ENCODE data around the gene SFTPB. TPM values are rescaled to one million over a fixed set of nuclear protein-coding genes. Genes with fewer than 3 reads are reported as not detected.
"Not testable (repeated sequence)": the region's sequence is repeated elsewhere in the genome, so short reads cannot be mapped to it uniquely, and the experiment has no call there.

The SFTPB gene
- total and polyA plus RNA-seq, 4 donors, result not detected

DNA sequence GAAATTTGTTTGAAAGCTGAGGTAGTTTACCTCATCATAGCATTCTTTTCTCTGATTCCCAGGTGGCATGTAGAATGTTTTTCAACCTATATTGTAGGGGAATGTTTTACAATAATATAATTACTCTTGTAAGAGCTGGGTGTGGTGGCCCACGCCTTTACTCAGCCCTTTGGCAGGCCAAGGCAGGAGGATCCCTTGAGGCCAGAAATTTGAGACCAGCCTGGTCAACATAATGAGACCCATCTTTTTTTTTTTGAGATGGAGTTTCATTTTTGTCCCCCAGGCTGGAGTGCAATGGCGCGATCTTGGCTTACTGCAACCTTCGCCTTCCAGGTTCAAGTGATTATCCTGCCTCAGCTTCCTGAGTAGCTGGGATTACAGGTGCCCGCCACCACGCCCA is 48.4 kb downstream of the SFTPB start:
- WGBS, result 97% methylated on average over 6 of the region's 6 CpGs
- TF ChIP-seq NR2F2 (IDR thresholded peaks at IDR 0.05) (no peak), RXRA (IDR thresholded peaks at IDR 0.05) (no peak), HNF4A (conservative IDR thresholded peaks at IDR 0.05) (no peak), RAD21 (IDR thresholded peaks at IDR 0.05) (no peak), GABPA (IDR thresholded peaks at IDR 0.05 in 1 of 2, conservative IDR thresholded peaks at IDR 0.05 in 1 of 2) (no peak), HNF4G (IDR thresholded peaks at IDR 0.05) (no peak), FOXA1 (IDR thresholded peaks at IDR 0.05) (no peak), TAF1 (conservative IDR thresholded peaks at IDR 0.05) (no peak), SP1 (IDR thresholded peaks at IDR 0.05) (no peak), EGR1 (IDR thresholded peaks at IDR 0.05; ENCODE audit: low read depth in 2 of 2) (no peak), YY1 (IDR thresholded peaks at IDR 0.05) (no peak), JUND (IDR thresholded peaks at IDR 0.05) (no peak), FOXA2 (IDR thresholded peaks at IDR 0.05) (no peak)
- TF ChIP-seq, protein P1, sequence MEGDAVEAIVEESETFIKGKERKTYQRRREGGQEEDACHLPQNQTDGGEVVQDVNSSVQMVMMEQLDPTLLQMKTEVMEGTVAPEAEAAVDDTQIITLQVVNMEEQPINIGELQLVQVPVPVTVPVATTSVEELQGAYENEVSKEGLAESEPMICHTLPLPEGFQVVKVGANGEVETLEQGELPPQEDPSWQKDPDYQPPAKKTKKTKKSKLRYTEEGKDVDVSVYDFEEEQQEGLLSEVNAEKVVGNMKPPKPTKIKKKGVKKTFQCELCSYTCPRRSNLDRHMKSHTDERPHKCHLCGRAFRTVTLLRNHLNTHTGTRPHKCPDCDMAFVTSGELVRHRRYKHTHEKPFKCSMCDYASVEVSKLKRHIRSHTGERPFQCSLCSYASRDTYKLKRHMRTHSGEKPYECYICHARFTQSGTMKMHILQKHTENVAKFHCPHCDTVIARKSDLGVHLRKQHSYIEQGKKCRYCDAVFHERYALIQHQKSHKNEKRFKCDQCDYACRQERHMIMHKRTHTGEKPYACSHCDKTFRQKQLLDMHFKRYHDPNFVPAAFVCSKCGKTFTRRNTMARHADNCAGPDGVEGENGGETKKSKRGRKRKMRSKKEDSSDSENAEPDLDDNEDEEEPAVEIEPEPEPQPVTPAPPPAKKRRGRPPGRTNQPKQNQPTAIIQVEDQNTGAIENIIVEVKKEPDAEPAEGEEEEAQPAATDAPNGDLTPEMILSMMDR (IDR thresholded peaks at IDR 0.05; ENCODE audit: low read depth, low read length, missing input control), result no peak
- TF ChIP-seq, protein P2, sequence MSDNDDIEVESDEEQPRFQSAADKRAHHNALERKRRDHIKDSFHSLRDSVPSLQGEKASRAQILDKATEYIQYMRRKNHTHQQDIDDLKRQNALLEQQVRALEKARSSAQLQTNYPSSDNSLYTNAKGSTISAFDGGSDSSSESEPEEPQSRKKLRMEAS (IDR thresholded peaks at IDR 0.05), result no peak
- TF ChIP-seq, protein P3, sequence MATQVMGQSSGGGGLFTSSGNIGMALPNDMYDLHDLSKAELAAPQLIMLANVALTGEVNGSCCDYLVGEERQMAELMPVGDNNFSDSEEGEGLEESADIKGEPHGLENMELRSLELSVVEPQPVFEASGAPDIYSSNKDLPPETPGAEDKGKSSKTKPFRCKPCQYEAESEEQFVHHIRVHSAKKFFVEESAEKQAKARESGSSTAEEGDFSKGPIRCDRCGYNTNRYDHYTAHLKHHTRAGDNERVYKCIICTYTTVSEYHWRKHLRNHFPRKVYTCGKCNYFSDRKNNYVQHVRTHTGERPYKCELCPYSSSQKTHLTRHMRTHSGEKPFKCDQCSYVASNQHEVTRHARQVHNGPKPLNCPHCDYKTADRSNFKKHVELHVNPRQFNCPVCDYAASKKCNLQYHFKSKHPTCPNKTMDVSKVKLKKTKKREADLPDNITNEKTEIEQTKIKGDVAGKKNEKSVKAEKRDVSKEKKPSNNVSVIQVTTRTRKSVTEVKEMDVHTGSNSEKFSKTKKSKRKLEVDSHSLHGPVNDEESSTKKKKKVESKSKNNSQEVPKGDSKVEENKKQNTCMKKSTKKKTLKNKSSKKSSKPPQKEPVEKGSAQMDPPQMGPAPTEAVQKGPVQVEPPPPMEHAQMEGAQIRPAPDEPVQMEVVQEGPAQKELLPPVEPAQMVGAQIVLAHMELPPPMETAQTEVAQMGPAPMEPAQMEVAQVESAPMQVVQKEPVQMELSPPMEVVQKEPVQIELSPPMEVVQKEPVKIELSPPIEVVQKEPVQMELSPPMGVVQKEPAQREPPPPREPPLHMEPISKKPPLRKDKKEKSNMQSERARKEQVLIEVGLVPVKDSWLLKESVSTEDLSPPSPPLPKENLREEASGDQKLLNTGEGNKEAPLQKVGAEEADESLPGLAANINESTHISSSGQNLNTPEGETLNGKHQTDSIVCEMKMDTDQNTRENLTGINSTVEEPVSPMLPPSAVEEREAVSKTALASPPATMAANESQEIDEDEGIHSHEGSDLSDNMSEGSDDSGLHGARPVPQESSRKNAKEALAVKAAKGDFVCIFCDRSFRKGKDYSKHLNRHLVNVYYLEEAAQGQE (IDR thresholded peaks at IDR 0.05), result no peak
- TF ChIP-seq, protein P4, sequence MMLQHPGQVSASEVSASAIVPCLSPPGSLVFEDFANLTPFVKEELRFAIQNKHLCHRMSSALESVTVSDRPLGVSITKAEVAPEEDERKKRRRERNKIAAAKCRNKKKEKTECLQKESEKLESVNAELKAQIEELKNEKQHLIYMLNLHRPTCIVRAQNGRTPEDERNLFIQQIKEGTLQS (IDR thresholded peaks at IDR 0.05), result no peak
- TF ChIP-seq, protein P5, sequence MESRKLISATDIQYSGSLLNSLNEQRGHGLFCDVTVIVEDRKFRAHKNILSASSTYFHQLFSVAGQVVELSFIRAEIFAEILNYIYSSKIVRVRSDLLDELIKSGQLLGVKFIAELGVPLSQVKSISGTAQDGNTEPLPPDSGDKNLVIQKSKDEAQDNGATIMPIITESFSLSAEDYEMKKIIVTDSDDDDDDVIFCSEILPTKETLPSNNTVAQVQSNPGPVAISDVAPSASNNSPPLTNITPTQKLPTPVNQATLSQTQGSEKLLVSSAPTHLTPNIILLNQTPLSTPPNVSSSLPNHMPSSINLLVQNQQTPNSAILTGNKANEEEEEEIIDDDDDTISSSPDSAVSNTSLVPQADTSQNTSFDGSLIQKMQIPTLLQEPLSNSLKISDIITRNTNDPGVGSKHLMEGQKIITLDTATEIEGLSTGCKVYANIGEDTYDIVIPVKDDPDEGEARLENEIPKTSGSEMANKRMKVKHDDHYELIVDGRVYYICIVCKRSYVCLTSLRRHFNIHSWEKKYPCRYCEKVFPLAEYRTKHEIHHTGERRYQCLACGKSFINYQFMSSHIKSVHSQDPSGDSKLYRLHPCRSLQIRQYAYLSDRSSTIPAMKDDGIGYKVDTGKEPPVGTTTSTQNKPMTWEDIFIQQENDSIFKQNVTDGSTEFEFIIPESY (IDR thresholded peaks at IDR 0.05), result no peak
- Histone ChIP-seq H3K9me3 (ENCODE audit: control insufficient read depth in 4 of 4, low read length in 3 of 4) (no peaks in the 10 kb centered on the region), H3K36me3 (ENCODE audit: control insufficient read depth in 4 of 4, insufficient read depth in 3 of 4, low read depth in 1 of 4, low read length in 3 of 4) (peaks cover 8 to 39% (median 31%) of the 10 kb centered on the region in 4 donors), H3K4me3 (ENCODE audit: low read depth in 1 of 3, low read length in 3 of 3) (no peak overlapping the region), H3K4me1 (ENCODE audit: control insufficient read depth in 4 of 4, insufficient read depth in 4 of 4, low read length in 3 of 4) (peaks cover 0 to 15% (median 11%) of the 10 kb centered on the region in 4 donors), H3K9ac (ENCODE audit: low read depth in 1 of 2, low read length in 2 of 2) (no peak overlapping the region), H3K27ac (ENCODE audit: low read depth in 1 of 2, low read length in 2 of 2) (no peak overlapping the region), H3K27me3 (ENCODE audit: control insufficient read depth in 4 of 4, insufficient read depth in 4 of 4, low read length in 3 of 4) (no peaks in the 10 kb centered on the region)
- no peak for DNase-seq (ENCODE audit: low spot score)

DNA sequence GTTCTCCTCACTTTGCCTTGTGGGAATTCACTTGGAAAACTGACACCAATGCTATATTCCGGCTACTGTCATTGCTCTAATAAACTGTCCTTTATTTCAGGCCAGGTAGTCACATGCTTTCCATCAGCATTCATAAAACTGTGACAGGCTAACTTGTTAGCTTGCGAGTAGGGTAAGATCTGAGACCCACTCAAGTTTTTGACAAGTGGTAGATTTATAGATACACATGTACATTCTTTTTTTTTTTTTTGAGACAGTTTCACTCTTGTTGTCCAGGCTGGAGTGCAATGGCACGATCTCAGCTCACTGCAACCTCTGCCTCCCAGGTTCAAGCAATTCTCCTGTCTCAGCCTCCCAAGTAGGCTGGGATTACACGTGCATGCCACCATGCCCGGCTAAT is 50.3 kb downstream of the SFTPB start:
- H3K4me1 ChIP-seq (ENCODE audit: control insufficient read depth in 4 of 4, insufficient read depth in 4 of 4, low read length in 3 of 4), result peaks cover 0 to 15% (median 11%) of the 10 kb centered on the region in 4 donors
- not testable (repeated sequence) for H3K4me3 ChIP-seq (ENCODE audit: low read depth in 1 of 3, low read length in 3 of 3); H3K27ac ChIP-seq (ENCODE audit: low read depth in 1 of 2, low read length in 2 of 2); H3K9me3 ChIP-seq (ENCODE audit: control insufficient read depth in 4 of 4, low read length in 3 of 4); H3K27me3 ChIP-seq (ENCODE audit: control insufficient read depth in 4 of 4, insufficient read depth in 4 of 4, low read length in 3 of 4); DNase-seq (ENCODE audit: low spot score); H3K9ac ChIP-seq (ENCODE audit: low read depth in 1 of 2, low read length in 2 of 2)
- 91% methylated on average over 5 of the region's 5 CpGs for WGBS
- H3K36me3 ChIP-seq (ENCODE audit: control insufficient read depth in 4 of 4, insufficient read depth in 3 of 4, low read depth in 1 of 4, low read length in 3 of 4), result peaks cover 7 to 22% (median 17%) of the 10 kb centered on the region in 4 donors

Measured in liver (tissue), 9 donors.